Heart left ventricle (tissue), 16 donors: ENCODE results near the gene FREM2. TPM values are rescaled to one million over a fixed set of nuclear protein-coding genes. Genes with fewer than 3 reads are reported as not detected.

Source experiments
- ATAC-seq, 4 donors: fragments of 200-7000 bp; cut with Tn5 transposase; one replicate each; pipeline ENCODE4 v1.9.1; 2020 to 2022; ENCODE audit warnings: moderate library complexity in 4 of 4, mild to moderate bottlenecking in 3 of 4, moderate number of reproducible peaks in 1 of 4
- DNase-seq, 5 donors: peaks; one replicate each; pipeline ENCODE4 v3.0.0-alpha.2; 2020
- H3K27ac ChIP-seq, 12 donors: fragments of 200-600 bp; sonication (generic) in 4 of 12; one replicate each; pipeline versions ENCODE4 v1.5.0 to v1.8.0; 2016 to 2022; ENCODE audit warnings: mild to moderate bottlenecking in 2 of 12
- H3K27me3 ChIP-seq, 9 donors: fragments of 200-600 bp; sonication (generic) in 2 of 9; one replicate each; pipeline versions ENCODE4 v1.5.1 to v1.8.0; 2016 to 2022; ENCODE audit warnings: mild to moderate bottlenecking in 3 of 9
- H3K36me3 ChIP-seq, 9 donors: fragments of 200-600 bp; sonication (generic) in 2 of 9; one replicate each; pipeline versions ENCODE4 v1.5.0 to v1.8.0; 2018 to 2022; ENCODE audit warnings: mild to moderate bottlenecking in 2 of 9
- H3K4me1 ChIP-seq, 12 donors: fragments of 200-600 bp; sonication (generic) in 4 of 12; one replicate each; pipeline versions ENCODE4 v1.5.0 to v1.8.0; 2016 to 2022; ENCODE audit warnings: mild to moderate bottlenecking in 3 of 12
- H3K4me3 ChIP-seq, 12 donors: fragments of 200-600 bp; sonication (generic) in 4 of 12; one replicate each; pipeline versions ENCODE4 v1.5.0 to v1.8.0; 2017 to 2022; ENCODE audit warnings: mild to moderate bottlenecking in 9 of 12, moderate library complexity in 4 of 12
- H3K9me3 ChIP-seq, 12 donors: fragments of 200-600 bp; sonication (generic) in 4 of 12; one replicate each; pipeline versions ENCODE4 v1.5.0 to v1.8.0; 2016 to 2022; ENCODE audit warnings: mild to moderate bottlenecking in 1 of 12
- CTCF ChIP-seq, 12 donors: fragments of 200-600 bp; sonication (generic) in 4 of 12; IDR thresholded peaks; one replicate each; pipeline versions ENCODE4 v1.5.0 to v1.8.0; 2018 to 2022; ENCODE audit warnings: antibody characterized with exemption in 12 of 12, mild to moderate bottlenecking in 5 of 12
- POLR2A ChIP-seq, 2 donors: fragments of 450-650 bp; IDR thresholded peaks; one replicate each; pipeline ENCODE4 v1.6.1; 2017; ENCODE audit warnings: antibody characterized with exemption in 2 of 2, mild to moderate bottlenecking in 2 of 2, moderate library complexity in 2 of 2
- WGBS, 4 donors: extraction: QIAGEN DNeasy Blood & Tissue Kit in 2 of 4; methylation state at CpG; one replicate each; pipeline versions ENCODE4 v1.1.5 to v1.1.7; 2013 to 2018; 5-methylcytosine and 5-hydroxymethylcytosine counted together
- intact Hi-C, 10 donors: fragments of 100-400 bp; cut with DNase I; formaldehyde crosslinking; loops; one replicate each; pipeline versions ENCODE4 v1.11.1 to v1.14.2; 2022
- polyA plus RNA-seq, 2 donors: library from polyadenylated mRNA; stranded (reverse); fragments of 200-250 nt; gene quantifications; one replicate each; pipeline ENCODE4 v1.2.3, GENCODE V29; 2013
- total RNA-seq, 9 donors: library from RNA; depleted of rRNA in 2 of 9; stranded (reverse); fragments of >200 nt in 2 of 9; fragmentation: NEBNext Ultra II Directional in 3 of 9; extraction: Animal tissue kit (Norgen Biotek cat#: 25700) in 3 of 9; gene quantifications; one replicate each; pipeline versions ENCODE4 v1.1.0 to v1.2.4, GENCODE V29; 2016 to 2023
- donor health status: ischemic (EF 13 %, LVEDD 7.1; RV severe dilation, severe dysfunction).
- donor health status: healthy with polysubstance abuse.
- donor health status: DM: no; HTN: yes; CAD: no.
- donor health status: DM: no; HTN: no; CAD: no.
- donor health status: ischemic (EF 25% LVEDD 6.9; RV normal size, moderate dysfunction).
- donor health status: ischemic (EF 25% LVEDD 5.7; RV mildly dilated, moderate dysfunction).
- donor health status: healthy.
- donor health status: DM: yes; HTN: yes; CAD: no.
- donor health status: ischemic (EF 35%, LVEDD 5.7; RV mildly dilated, moderate dysfunction).
- donor health status: nonischemic (EF 11% LVEDD 7.7; RV severe dilation, severe dysfunction).
- donor health status: DM: yes; HTN: yes; CAD: no.
- donor health status: PGD.
- donor health status: ischemic (EF 29% LVEDD 5.4; RV normal size, mild dysfunction).
- donor health status: nonischemic (EF 23%, LVEDD 6.1; RV moderate dilation, normal function).

The FREM2 gene
- total and polyA plus RNA-seq, 11 donors: 0.02 to 0.35 (median 0.13) TPM

GRCh38 chr13:38781539-38781938 is 94.7 kb downstream of the FREM2 start:
- ATAC-seq: no peak
- Histone ChIP-seq H3K4me3 (no peak overlapping the region), H3K27me3 (peaks cover 0 to 4% (median 0%) of the 10 kb centered on the region in 9 donors), H3K36me3 (no peaks in the 10 kb centered on the region), H3K27ac (no peak overlapping the region), H3K9me3 (peaks cover 0 to 5% (median 0%) of the 10 kb centered on the region in 12 donors), H3K4me1 (no peaks in the 10 kb centered on the region)
- intact Hi-C loops: no loop called here
- WGBS, 4 donors: 88 to 91% (median 90%) methylated on average over 3 of the region's 3 CpGs
- DNase-seq: no peak
- TF ChIP-seq POLR2A (IDR thresholded peaks at IDR 0.05) (no peak), CTCF (IDR thresholded peaks at IDR 0.05) (no peak)

GRCh38 chr13:38784036-38784880 is 97.4 kb downstream of the FREM2 start:
- intact Hi-C loops: no loop called here
- ATAC-seq (no peak), DNase-seq (no peak)
- H3K27me3 ChIP-seq: peaks cover 0 to 8% (median 0%) of the 10 kb centered on the region in 9 donors
- H3K27ac ChIP-seq: no peak overlapping the region
- TF ChIP-seq POLR2A (IDR thresholded peaks at IDR 0.05): no peak
- TF ChIP-seq CTCF (IDR thresholded peaks at IDR 0.05): no peak
- 75 to 87% (median 79%) methylated on average over 15 of the region's 15 CpGs for WGBS, 4 donors
- H3K4me3 ChIP-seq: no peak overlapping the region
- no peaks in the 10 kb centered on the region for H3K9me3 ChIP-seq
- H3K4me1 ChIP-seq: no peaks in the 10 kb centered on the region
- no peaks in the 10 kb centered on the region for H3K36me3 ChIP-seq

- ATAC-seq: no peak
- no peak overlapping the region for H3K4me3 ChIP-seq
- TF ChIP-seq POLR2A (IDR thresholded peaks at IDR 0.05) (no peak), CTCF (IDR thresholded peaks at IDR 0.05) (no peak)
- no peaks in the 10 kb centered on the region for H3K9me3 ChIP-seq
- no peak overlapping the region for H3K27ac ChIP-seq
- H3K27me3 ChIP-seq: peaks cover 0 to 8% (median 0%) of the 10 kb centered on the region in 9 donors
- no peak for DNase-seq
- no peaks in the 10 kb centered on the region for H3K36me3 ChIP-seq
- intact Hi-C loops: no loop called here
- H3K4me1 ChIP-seq: no peaks in the 10 kb centered on the region
- 73 to 81% (median 76%) methylated on average over 2 of the region's 2 CpGs for WGBS, 4 donors
These were observed 98.2 kb downstream of the FREM2 start for GRCh38 chr13:38785042-38785441.

- Histone ChIP-seq H3K36me3 (no peaks in the 10 kb centered on the region), H3K27me3 (peaks cover 0 to 8% (median 0%) of the 10 kb centered on the region in 9 donors), H3K27ac (no peak overlapping the region), H3K4me3 (no peak overlapping the region), H3K4me1 (no peaks in the 10 kb centered on the region), H3K9me3 (no peaks in the 10 kb centered on the region)
- 3 to 15% (median 12%) methylated on average over 1 of the region's 1 CpG for WGBS, 4 donors
- no peak for TF ChIP-seq POLR2A (IDR thresholded peaks at IDR 0.05)
- no peak for TF ChIP-seq CTCF (IDR thresholded peaks at IDR 0.05)
- ATAC-seq: no peak
- intact Hi-C loops: no loop called here
- DNase-seq: no peak
These were observed 98.6 kb downstream of the FREM2 start for GRCh38 chr13:38785490-38785889.
